HCT116 (cell line): Measurements from ENCODE around the gene VASN. TPM values are rescaled to one million over a fixed set of nuclear protein-coding genes. Genes with fewer than 3 reads are reported as not detected.

ENCODE experiments used
- ATAC-seq: fragments of 200-7000 bp; cut with Tn5 transposase; 2 replicates; pipeline ENCODE4 v1.9.1; 2020; ENCODE audit warnings: mild to moderate bottlenecking, moderate library complexity
- BruUV-seq: library from RNA; stranded (reverse); fragments of 400-500 nt; replicated peaks from 2 replicates; lab custom pipeline; 2021; lab: Mats Ljungman, UMichigan
- CTCF ChIA-PET: fragments of 300-600 bp; sonication (Branson Sonifier 250); formaldehyde crosslinking; loops from one replicate; lab custom pipeline; 2021; ENCODE audit warnings: antibody characterized with exemption; lab: Charles Lee
- POLR2A ChIA-PET: fragments of 300-600, 350-600 bp; sonication (Branson Sonifier 250); formaldehyde crosslinking; loops from one replicate; lab custom pipeline; 2021; ENCODE audit warnings: antibody characterized with exemption; lab: Charles Lee
- RAD21 ChIA-PET, 2 experiments: fragments of 300-600 bp; sonication (Branson Sonifier 250); formaldehyde crosslinking; loops; one replicate each; lab custom pipeline; 2023; ENCODE audit warnings: low total read pairs in 2 of 2; ENCODE audit not compliant: uncharacterized antibody in 2 of 2, unreplicated experiment in 2 of 2, low non-redundant PET in 1 of 2; lab: Charles Lee
- DNase-seq: peaks from one replicate; pipeline ENCODE4 v3.0.0-alpha.2; 2010; ENCODE audit warnings: low read depth, low spot score
- H2AFZ ChIP-seq: fragments of 200-600 bp; shearing (Covaris generic), sonication (generic); 2 replicates; pipeline ENCODE4 v1.6.1; 2017; ENCODE audit warnings: low read depth, mixed run types, mixed read lengths, antibody characterized with exemption, low read length; ENCODE audit not compliant: poor library complexity, severe bottlenecking
- H3K27ac ChIP-seq: 2 replicates; pipeline ENCODE4 v1.5.1; 2012; ENCODE audit warnings: low read depth, low read length
- H3K27me3 ChIP-seq: fragments of 200-600 bp; sonication (generic); 2 replicates; pipeline ENCODE4 v1.6.1; 2016; ENCODE audit warnings: mixed run types, low read length, mixed read lengths; ENCODE audit not compliant: insufficient read depth
- H3K36me3 ChIP-seq, 2 experiments: fragments of 200-500 bp in 1 of 2; fragments of 200-600 bp in 1 of 2; sonication (Bioruptor generic) in 1 of 2; sonication (generic) in 1 of 2; 2 replicates each; pipeline versions ENCODE4 v1.5.1 to v1.6.1; 2014 to 2016; ENCODE audit warnings: low read length in 2 of 2, inconsistent platforms in 1 of 2, mixed read lengths in 1 of 2, mixed run types in 1 of 2; ENCODE audit not compliant: insufficient read depth in 2 of 2, control insufficient read depth in 1 of 2
- H3K4me1 ChIP-seq, 2 experiments: fragments of 200-600 bp in 1 of 2; sonication (generic) in 1 of 2; 2 replicates each; pipeline versions ENCODE4 v1.5.1 to v1.6.1; 2012 to 2017; ENCODE audit warnings: low read length in 2 of 2, inconsistent platforms in 1 of 2, mild to moderate bottlenecking in 1 of 2, mixed read lengths in 1 of 2, mixed run types in 1 of 2, moderate library complexity in 1 of 2; ENCODE audit not compliant: insufficient read depth in 2 of 2, control insufficient read depth in 1 of 2
- H3K4me2 ChIP-seq: fragments of 200-600 bp; sonication (generic); 2 replicates; pipeline ENCODE4 v1.6.1; 2017; ENCODE audit warnings: mixed run types, low read length, mixed read lengths
- H3K4me3 ChIP-seq, 2 experiments: fragments of 200-600 bp in 1 of 2; sonication (generic) in 1 of 2; replicated peaks in 1 of 2; 2 replicates each; pipeline ENCODE4 v1.5.1; 2011 to 2016; ENCODE audit warnings: low read length in 2 of 2, control low read depth in 1 of 2, low read depth in 1 of 2, mild to moderate bottlenecking in 1 of 2, mixed read lengths in 1 of 2, mixed run types in 1 of 2
- H3K79me2 ChIP-seq: fragments of 200-600 bp; sonication (generic); 2 replicates; pipeline ENCODE4 v1.6.1; 2017; ENCODE audit warnings: mild to moderate bottlenecking, mixed run types, low read length, moderate library complexity, mixed read lengths; ENCODE audit not compliant: insufficient read depth
- H3K9ac ChIP-seq: fragments of 200-600 bp; sonication (generic); 2 replicates; pipeline ENCODE4 v1.6.1; 2016; ENCODE audit warnings: low read length, mixed read lengths
- H3K9me2 ChIP-seq: fragments of 200-600 bp; sonication (generic), shearing (Covaris generic); 2 replicates; pipeline ENCODE4 v1.6.1; 2017; ENCODE audit warnings: mixed run types, mild to moderate bottlenecking, moderate library complexity; ENCODE audit not compliant: insufficient read depth
- H3K9me3 ChIP-seq, 2 experiments: fragments of 200-500 bp in 1 of 2; fragments of 200-600 bp in 1 of 2; sonication (Bioruptor generic) in 1 of 2; sonication (generic) in 1 of 2; 2 replicates each; pipeline ENCODE4 v1.6.1; 2014 to 2017; ENCODE audit warnings: low read length in 2 of 2, mixed read lengths in 2 of 2, inconsistent platforms in 1 of 2, low read depth in 1 of 2, mild to moderate bottlenecking in 1 of 2, mixed run types in 1 of 2, moderate library complexity in 1 of 2; ENCODE audit not compliant: control insufficient read depth in 1 of 2, insufficient read depth in 1 of 2
- H4K20me1 ChIP-seq: fragments of 200-600 bp; sonication (generic), shearing (Covaris generic); 2 replicates; pipeline ENCODE4 v1.6.1; 2017; ENCODE audit warnings: mixed run types, mild to moderate bottlenecking, moderate library complexity; ENCODE audit not compliant: insufficient read depth
- CBX3 ChIP-seq: IDR thresholded peaks from 2 replicates; pipeline ENCODE4 v1.6.1; 2012; ENCODE audit warnings: low read depth
- CEBPB ChIP-seq: IDR thresholded peaks from 2 replicates; pipeline ENCODE4 v1.6.1; 2012; ENCODE audit warnings: low read depth
- ELF1 ChIP-seq: IDR thresholded peaks from 2 replicates; pipeline ENCODE4 v1.6.1; 2012; ENCODE audit warnings: low read depth, borderline replicate concordance
- EZH2 ChIP-seq: fragments of 200-600 bp; sonication (generic); IDR thresholded peaks from 2 replicates; pipeline ENCODE4 v1.6.1; 2017; ENCODE audit warnings: antibody characterized with exemption, mixed run types
- EZH2phosphoT487 ChIP-seq: fragments of 200-600 bp; IDR thresholded peaks from 2 replicates; pipeline ENCODE4 v1.6.1; 2018; ENCODE audit warnings: antibody characterized with exemption, borderline replicate concordance
- POLR2AphosphoS5 ChIP-seq: IDR thresholded peaks from 2 replicates; pipeline ENCODE4 v1.6.1; 2011; ENCODE audit warnings: mild to moderate bottlenecking, low read depth, low read length, moderate library complexity
- SIN3A ChIP-seq: IDR thresholded peaks from 2 replicates; pipeline ENCODE4 v1.6.1; 2012; ENCODE audit warnings: low read depth
- SP1 ChIP-seq: IDR thresholded peaks from 2 replicates; pipeline ENCODE4 v1.6.1; 2012; ENCODE audit warnings: low read depth
- SRF ChIP-seq: IDR thresholded peaks from 2 replicates; pipeline ENCODE4 v1.6.1; 2012; ENCODE audit warnings: low read depth
- YY1 ChIP-seq: IDR thresholded peaks from 2 replicates; pipeline ENCODE4 v1.6.1; 2011; ENCODE audit warnings: low read length, low read depth, moderate library complexity, mild to moderate bottlenecking; ENCODE audit not compliant: insufficient replicate concordance; ENCODE audit errors: extremely low read depth
- ZFX ChIP-seq: fragments of 450-650 bp; IDR thresholded peaks from 2 replicates; pipeline ENCODE4 v1.6.1; 2017
- ZNF274 ChIP-seq: fragments of 200-500 bp; sonication (Bioruptor generic); IDR thresholded peaks from 2 replicates; pipeline ENCODE4 v1.6.1; 2014; ENCODE audit warnings: mild to moderate bottlenecking, low read depth, low read length, inconsistent platforms
- intact Hi-C: fragments of 100-400 bp; cut with micrococcal nuclease; formaldehyde crosslinking; loops from 2 replicates; pipeline ENCODE4 v1.10.0; 2022
- total RNA-seq: library from RNA; stranded (reverse); gene quantifications from one replicate; pipeline ENCODE4 v1.2.1, GENCODE V29; 2021; ENCODE audit not compliant: unreplicated experiment
- TF ChIP-seq, protein P1 (sequence below), 3 experiments: fragments of 200-600 bp in 1 of 3; sonication (generic) in 1 of 3; IDR thresholded peaks in 2 of 3; conservative IDR thresholded peaks in 1 of 3; 2 replicates each; pipeline ENCODE4 v1.5.1; 2012 to 2017; ENCODE audit warnings: low read depth in 2 of 3, low read length in 2 of 3, antibody characterized with exemption in 1 of 3, borderline replicate concordance in 1 of 3, control low read depth in 1 of 3, mild to moderate bottlenecking in 1 of 3, mixed read lengths in 1 of 3, mixed run types in 1 of 3, moderate library complexity in 1 of 3; ENCODE audit not compliant: insufficient read depth in 1 of 3
- TF ChIP-seq, protein P2 (sequence below): IDR thresholded peaks from 2 replicates; pipeline ENCODE4 v1.6.1; 2012; ENCODE audit warnings: low read depth
- TF ChIP-seq, protein P3 (sequence below): IDR thresholded peaks from 2 replicates; pipeline ENCODE4 v1.6.1; 2012

Gene VASN
- total RNA-seq, 1 experiment from 2014 or later, result 6.3 TPM

DNA sequence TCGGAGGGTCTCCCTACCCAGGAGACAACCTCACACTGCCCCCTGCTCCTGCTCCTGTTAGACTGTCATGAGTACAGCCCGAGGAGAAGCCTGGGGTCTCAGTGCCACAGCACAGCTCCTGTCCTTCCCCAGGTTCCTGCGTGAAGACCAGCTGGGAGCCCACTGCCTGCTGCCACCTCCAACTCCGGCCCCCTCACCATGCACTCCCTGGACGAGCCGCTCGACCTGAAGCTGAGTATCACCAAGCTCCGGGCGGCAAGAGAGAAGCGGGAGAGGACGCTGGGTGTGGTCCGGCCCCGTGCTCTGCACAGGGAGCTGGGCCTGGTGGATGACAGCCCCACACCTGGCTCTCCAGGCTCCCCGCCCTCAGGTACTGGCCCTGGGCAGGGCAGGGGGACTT, 39.6 kb upstream of the VASN start:
- Histone ChIP-seq H3K4me2 (no peak overlapping the region), H4K20me1 (0 out of 2 replicates have a peak, but pooled peaks cover 3% of the 10 kb centered on the region), H2AFZ (no peak overlapping the region), H3K79me2 (peaks cover 60% of the 10 kb centered on the region), H3K4me1 (peaks cover 0 to 19% of the 10 kb centered on the region in 2 experiments; a peak in 1 of 4 replicates), H3K9me2 (no peaks in the 10 kb centered on the region)
- no TSS peak for BruUV-seq
- POLR2A ChIA-PET, result no interaction called here
- no peak for ATAC-seq
- TF ChIP-seq EZH2, result no peak
- no peak for TF ChIP-seq ZFX
- no peak for TF ChIP-seq POLR2AphosphoS5
- TF ChIP-seq, protein P1, sequence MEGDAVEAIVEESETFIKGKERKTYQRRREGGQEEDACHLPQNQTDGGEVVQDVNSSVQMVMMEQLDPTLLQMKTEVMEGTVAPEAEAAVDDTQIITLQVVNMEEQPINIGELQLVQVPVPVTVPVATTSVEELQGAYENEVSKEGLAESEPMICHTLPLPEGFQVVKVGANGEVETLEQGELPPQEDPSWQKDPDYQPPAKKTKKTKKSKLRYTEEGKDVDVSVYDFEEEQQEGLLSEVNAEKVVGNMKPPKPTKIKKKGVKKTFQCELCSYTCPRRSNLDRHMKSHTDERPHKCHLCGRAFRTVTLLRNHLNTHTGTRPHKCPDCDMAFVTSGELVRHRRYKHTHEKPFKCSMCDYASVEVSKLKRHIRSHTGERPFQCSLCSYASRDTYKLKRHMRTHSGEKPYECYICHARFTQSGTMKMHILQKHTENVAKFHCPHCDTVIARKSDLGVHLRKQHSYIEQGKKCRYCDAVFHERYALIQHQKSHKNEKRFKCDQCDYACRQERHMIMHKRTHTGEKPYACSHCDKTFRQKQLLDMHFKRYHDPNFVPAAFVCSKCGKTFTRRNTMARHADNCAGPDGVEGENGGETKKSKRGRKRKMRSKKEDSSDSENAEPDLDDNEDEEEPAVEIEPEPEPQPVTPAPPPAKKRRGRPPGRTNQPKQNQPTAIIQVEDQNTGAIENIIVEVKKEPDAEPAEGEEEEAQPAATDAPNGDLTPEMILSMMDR (IDR thresholded peaks at IDR 0.05 in 2 of 3, conservative IDR thresholded peaks at IDR 0.05 in 1 of 3; ENCODE audit: borderline replicate concordance in 1 of 3, insufficient read depth in 1 of 3, low read depth in 2 of 3, low read length in 2 of 3), result no peak
- no peak for TF ChIP-seq ELF1
- no peak for TF ChIP-seq CEBPB
- TF ChIP-seq SRF, result no peak
- TF ChIP-seq, protein P2, sequence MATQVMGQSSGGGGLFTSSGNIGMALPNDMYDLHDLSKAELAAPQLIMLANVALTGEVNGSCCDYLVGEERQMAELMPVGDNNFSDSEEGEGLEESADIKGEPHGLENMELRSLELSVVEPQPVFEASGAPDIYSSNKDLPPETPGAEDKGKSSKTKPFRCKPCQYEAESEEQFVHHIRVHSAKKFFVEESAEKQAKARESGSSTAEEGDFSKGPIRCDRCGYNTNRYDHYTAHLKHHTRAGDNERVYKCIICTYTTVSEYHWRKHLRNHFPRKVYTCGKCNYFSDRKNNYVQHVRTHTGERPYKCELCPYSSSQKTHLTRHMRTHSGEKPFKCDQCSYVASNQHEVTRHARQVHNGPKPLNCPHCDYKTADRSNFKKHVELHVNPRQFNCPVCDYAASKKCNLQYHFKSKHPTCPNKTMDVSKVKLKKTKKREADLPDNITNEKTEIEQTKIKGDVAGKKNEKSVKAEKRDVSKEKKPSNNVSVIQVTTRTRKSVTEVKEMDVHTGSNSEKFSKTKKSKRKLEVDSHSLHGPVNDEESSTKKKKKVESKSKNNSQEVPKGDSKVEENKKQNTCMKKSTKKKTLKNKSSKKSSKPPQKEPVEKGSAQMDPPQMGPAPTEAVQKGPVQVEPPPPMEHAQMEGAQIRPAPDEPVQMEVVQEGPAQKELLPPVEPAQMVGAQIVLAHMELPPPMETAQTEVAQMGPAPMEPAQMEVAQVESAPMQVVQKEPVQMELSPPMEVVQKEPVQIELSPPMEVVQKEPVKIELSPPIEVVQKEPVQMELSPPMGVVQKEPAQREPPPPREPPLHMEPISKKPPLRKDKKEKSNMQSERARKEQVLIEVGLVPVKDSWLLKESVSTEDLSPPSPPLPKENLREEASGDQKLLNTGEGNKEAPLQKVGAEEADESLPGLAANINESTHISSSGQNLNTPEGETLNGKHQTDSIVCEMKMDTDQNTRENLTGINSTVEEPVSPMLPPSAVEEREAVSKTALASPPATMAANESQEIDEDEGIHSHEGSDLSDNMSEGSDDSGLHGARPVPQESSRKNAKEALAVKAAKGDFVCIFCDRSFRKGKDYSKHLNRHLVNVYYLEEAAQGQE, result no peak
- no peak for TF ChIP-seq SIN3A
- no peak for TF ChIP-seq YY1
- TF ChIP-seq CBX3, result no peak
- no peak for TF ChIP-seq EZH2phosphoT487
- TF ChIP-seq, protein P3, sequence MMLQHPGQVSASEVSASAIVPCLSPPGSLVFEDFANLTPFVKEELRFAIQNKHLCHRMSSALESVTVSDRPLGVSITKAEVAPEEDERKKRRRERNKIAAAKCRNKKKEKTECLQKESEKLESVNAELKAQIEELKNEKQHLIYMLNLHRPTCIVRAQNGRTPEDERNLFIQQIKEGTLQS, result no peak
- no peak for TF ChIP-seq ZNF274
- no peak for TF ChIP-seq SP1
- TF ChIP-seq, all 23 proteins: peak for 0
- RAD21 ChIA-PET, result no interaction called here
- CTCF ChIA-PET, result interaction anchor here (0.7 to 2.9 kb wide), 4 partner anchors 43 to 78 kb away, joined by 3 to 15 read pairs (median 4); no protein-coding TSS in a partner anchor
- DNase-seq, result no peak
- peaks cover 0 to 13% of the 10 kb centered on the region in 2 experiments; a peak in 2 of 4 replicates for H3K36me3 ChIP-seq
- no peak overlapping the region for H3K27ac ChIP-seq
- no peaks in the 10 kb centered on the region for H3K9me3 ChIP-seq
- no peak overlapping the region for H3K9ac ChIP-seq
- no peaks in the 10 kb centered on the region for H3K27me3 ChIP-seq
- no peak overlapping the region for H3K4me3 ChIP-seq
- intact Hi-C loops, result no loop called here
